ENCODE results near the gene CASZ1.

GRCh38 chr1:10713614-10714013, 82.8 kb downstream of the CASZ1 start:
- TF ChIP-seq, protein P1, sequence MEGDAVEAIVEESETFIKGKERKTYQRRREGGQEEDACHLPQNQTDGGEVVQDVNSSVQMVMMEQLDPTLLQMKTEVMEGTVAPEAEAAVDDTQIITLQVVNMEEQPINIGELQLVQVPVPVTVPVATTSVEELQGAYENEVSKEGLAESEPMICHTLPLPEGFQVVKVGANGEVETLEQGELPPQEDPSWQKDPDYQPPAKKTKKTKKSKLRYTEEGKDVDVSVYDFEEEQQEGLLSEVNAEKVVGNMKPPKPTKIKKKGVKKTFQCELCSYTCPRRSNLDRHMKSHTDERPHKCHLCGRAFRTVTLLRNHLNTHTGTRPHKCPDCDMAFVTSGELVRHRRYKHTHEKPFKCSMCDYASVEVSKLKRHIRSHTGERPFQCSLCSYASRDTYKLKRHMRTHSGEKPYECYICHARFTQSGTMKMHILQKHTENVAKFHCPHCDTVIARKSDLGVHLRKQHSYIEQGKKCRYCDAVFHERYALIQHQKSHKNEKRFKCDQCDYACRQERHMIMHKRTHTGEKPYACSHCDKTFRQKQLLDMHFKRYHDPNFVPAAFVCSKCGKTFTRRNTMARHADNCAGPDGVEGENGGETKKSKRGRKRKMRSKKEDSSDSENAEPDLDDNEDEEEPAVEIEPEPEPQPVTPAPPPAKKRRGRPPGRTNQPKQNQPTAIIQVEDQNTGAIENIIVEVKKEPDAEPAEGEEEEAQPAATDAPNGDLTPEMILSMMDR (IDR thresholded peaks at IDR 0.05), result no peak
- no peak for TF ChIP-seq EZH2 (IDR thresholded peaks at IDR 0.05)

Measured in neural progenitor cell (in vitro differentiated cells).